Adrenal gland (tissue), 5 donors: ENCODE measurements around the gene TRMT61A.

Experiments
- CTCF ChIP-seq, 6 experiments: fragments of 450-650 bp in 4 of 6; fragments of 200-600 bp in 2 of 6; sonication (generic) in 1 of 6; IDR thresholded peaks; 1 replicate in 5 of 6; 2 replicates in 1 of 6; pipeline versions ENCODE4 v1.5.1 to v1.8.0; 2016 to 2021; ENCODE audit warnings: antibody characterized with exemption in 6 of 6, mild to moderate bottlenecking in 2 of 6, moderate library complexity in 1 of 6
- POLR2A ChIP-seq, 2 donors: fragments of 450-650 bp; IDR thresholded peaks; one replicate each; pipeline ENCODE4 v1.6.1; 2017; ENCODE audit warnings: antibody characterized with exemption in 2 of 2, mild to moderate bottlenecking in 2 of 2, moderate library complexity in 1 of 2
- donor health status: DM: no; HTN: no; CAD: no.

- TF ChIP-seq CTCF (IDR thresholded peaks at IDR 0.05): no peak
- TF ChIP-seq POLR2A (IDR thresholded peaks at IDR 0.05): no peak
Measured at GRCh38 chr14:103550451-103551337, 21.7 kb downstream of the TRMT61A start.
